HFF-Myc (cell line): ENCODE results near the gene CNGB1.
A peak's percentile ranks its signal among the peaks of the same experiment; 100 is the strongest.

Experiments
- DNase-seq: peaks from one replicate; pipeline ENCODE4 v3.0.0-alpha.2; 2011; ENCODE audit warnings: low read depth; ENCODE audit errors: extremely low read depth
- H3K4me3 ChIP-seq: replicated peaks from 2 replicates; pipeline ENCODE4 v1.5.1; 2011; ENCODE audit warnings: low read depth, mild to moderate bottlenecking, control low read depth, low read length
- TF ChIP-seq, protein P1 (sequence below): IDR thresholded peaks from 2 replicates; pipeline ENCODE4 v1.5.1; 2012; ENCODE audit warnings: mild to moderate bottlenecking, low read depth, low read length, control low read depth; ENCODE audit errors: missing control alignments

CNGB1 gene

DNA sequence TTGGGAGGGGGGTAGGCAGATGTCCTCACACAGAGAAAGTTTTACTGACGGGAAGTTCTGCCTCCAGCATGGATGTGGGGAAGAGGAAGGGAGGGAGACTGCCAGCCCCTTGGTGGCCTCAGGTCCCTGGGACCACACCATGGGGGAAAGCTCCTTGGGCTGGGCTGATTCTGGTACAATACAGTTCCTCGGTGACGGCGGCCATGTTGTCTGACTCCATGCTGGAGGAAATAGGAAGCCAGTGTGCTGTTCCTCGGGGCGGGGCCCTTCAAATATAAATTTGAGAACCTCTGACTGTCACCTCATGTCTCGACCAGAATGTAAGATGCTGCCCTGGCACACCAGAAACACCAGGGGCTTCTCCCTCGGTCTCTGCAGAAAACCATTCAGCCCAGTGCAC, 66.8 kb downstream of the CNGB1 start:
- H3K4me3 ChIP-seq = no peak overlapping the region
- DNase-seq = no peak
- TF ChIP-seq, protein P1, sequence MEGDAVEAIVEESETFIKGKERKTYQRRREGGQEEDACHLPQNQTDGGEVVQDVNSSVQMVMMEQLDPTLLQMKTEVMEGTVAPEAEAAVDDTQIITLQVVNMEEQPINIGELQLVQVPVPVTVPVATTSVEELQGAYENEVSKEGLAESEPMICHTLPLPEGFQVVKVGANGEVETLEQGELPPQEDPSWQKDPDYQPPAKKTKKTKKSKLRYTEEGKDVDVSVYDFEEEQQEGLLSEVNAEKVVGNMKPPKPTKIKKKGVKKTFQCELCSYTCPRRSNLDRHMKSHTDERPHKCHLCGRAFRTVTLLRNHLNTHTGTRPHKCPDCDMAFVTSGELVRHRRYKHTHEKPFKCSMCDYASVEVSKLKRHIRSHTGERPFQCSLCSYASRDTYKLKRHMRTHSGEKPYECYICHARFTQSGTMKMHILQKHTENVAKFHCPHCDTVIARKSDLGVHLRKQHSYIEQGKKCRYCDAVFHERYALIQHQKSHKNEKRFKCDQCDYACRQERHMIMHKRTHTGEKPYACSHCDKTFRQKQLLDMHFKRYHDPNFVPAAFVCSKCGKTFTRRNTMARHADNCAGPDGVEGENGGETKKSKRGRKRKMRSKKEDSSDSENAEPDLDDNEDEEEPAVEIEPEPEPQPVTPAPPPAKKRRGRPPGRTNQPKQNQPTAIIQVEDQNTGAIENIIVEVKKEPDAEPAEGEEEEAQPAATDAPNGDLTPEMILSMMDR = no peak

DNA sequence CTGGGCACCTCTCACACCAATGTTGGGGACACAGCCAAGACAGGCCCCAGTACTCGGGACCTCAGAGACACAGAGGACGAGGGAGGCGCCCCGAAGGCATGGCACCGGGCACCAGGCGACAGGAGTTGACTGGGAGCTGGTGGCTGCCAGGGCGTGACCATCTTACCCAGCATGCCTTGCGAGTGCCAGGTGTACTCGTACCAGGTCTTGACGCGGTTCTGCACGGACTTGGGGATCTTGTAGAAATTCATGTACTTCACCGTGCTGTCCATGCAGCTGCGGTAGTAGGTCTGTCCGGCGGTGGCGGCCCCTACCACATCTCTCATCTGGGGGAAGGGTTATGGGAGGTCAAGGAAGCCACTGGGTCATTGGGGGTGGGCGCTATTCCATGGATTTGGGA, 67.3 kb downstream of the CNGB1 start:
- no peak for DNase-seq
- TF ChIP-seq, protein P1 = no peak

GRCh38 chr16:57901480-57902069, 69.4 kb downstream of the CNGB1 start:
- no peak overlapping the region for H3K4me3 ChIP-seq
- TF ChIP-seq, protein P1 = no peak
- DNase-seq = no peak

More for the DNA sequence above, 67.3 kb downstream of the CNGB1 start:
- no peak overlapping the region for H3K4me3 ChIP-seq

GRCh38 chr16:57900796-57901479, 70.0 kb downstream of the CNGB1 start:
- no peak for DNase-seq
- TF ChIP-seq, protein P1 = no peak
- no peak overlapping the region for H3K4me3 ChIP-seq

- H3K4me3 ChIP-seq = no peak overlapping the region
- DNase-seq = peak; percentile 22
- TF ChIP-seq, protein P1 = peak; percentile 92
Observed at GRCh38 chr16:57899771-57900661, 70.9 kb downstream of the CNGB1 start.

- DNase-seq = no peak
- no peak overlapping the region for H3K4me3 ChIP-seq
- TF ChIP-seq, protein P1 = no peak
Observed at GRCh38 chr16:57898961-57899360, 72.0 kb downstream of the CNGB1 start.
